Gastrocnemius medialis (tissue), 4 donors: Measurements from ENCODE around the gene CLSTN1. TPM values are rescaled to one million over a fixed set of nuclear protein-coding genes. Genes with fewer than 3 reads are reported as not detected.

ENCODE experiments used
- ATAC-seq, 2 donors: fragments of 150-250 bp; one replicate each; pipeline ENCODE4 v1.9.1; 2016
- DNase-seq, 2 donors: peaks; one replicate each; pipeline ENCODE4 v3.0.0-alpha.2; 2019
- H3K27ac ChIP-seq, 4 donors: fragments of 200-600 bp; sonication (generic); 1 replicate in 1 of 4; 2 replicates in 3 of 4; pipeline ENCODE4 v1.5.1; 2016 to 2018; ENCODE audit warnings: mild to moderate bottlenecking in 2 of 4, moderate library complexity in 1 of 4
- H3K27me3 ChIP-seq, 3 donors: fragments of 200-600 bp; sonication (generic) in 2 of 3; 1 replicate in 1 of 3; 2 replicates in 2 of 3; pipeline versions ENCODE4 v1.5.1 to v1.6.0; 2016 to 2019; ENCODE audit warnings: mild to moderate bottlenecking in 1 of 3, moderate library complexity in 1 of 3
- H3K36me3 ChIP-seq, 2 donors: fragments of 200-600 bp; sonication (generic) in 1 of 2; one replicate each; pipeline ENCODE4 v1.5.1; 2017 to 2018
- H3K4me1 ChIP-seq, 2 donors: fragments of 200-600 bp; sonication (generic) in 1 of 2; one replicate each; pipeline ENCODE4 v1.5.1; 2016 to 2017; ENCODE audit warnings: mild to moderate bottlenecking in 2 of 2
- H3K4me3 ChIP-seq, 4 donors: fragments of 200-600 bp; sonication (generic) in 3 of 4; 1 replicate in 1 of 4; 2 replicates in 3 of 4; pipeline ENCODE4 v1.5.1; 2016 to 2019; ENCODE audit warnings: mild to moderate bottlenecking in 2 of 4
- H3K9me3 ChIP-seq, 3 donors: fragments of 200-600 bp; sonication (generic) in 2 of 3; 1 replicate in 1 of 3; 2 replicates in 2 of 3; pipeline ENCODE4 v1.5.1; 2016 to 2019
- CTCF ChIP-seq, 5 experiments: fragments of 450-650 bp in 3 of 5; fragments of 200-600 bp in 2 of 5; sonication (generic) in 2 of 5; IDR thresholded peaks in 4 of 5; conservative IDR thresholded peaks in 1 of 5; 1 replicate in 4 of 5; 2 replicates in 1 of 5; pipeline ENCODE4 v1.5.1; 2016 to 2019; ENCODE audit warnings: antibody characterized with exemption in 5 of 5, mild to moderate bottlenecking in 3 of 5, moderate library complexity in 3 of 5
- POLR2A ChIP-seq, 2 donors: fragments of 450-650 bp; IDR thresholded peaks; one replicate each; pipeline ENCODE4 v1.6.1; 2017; ENCODE audit warnings: antibody characterized with exemption in 2 of 2, mild to moderate bottlenecking in 2 of 2, moderate library complexity in 2 of 2
- in situ Hi-C, 4 donors: fragments of 200-750 bp; cut with MboI; loops; one replicate each; pipeline versions ENCODE4 v1.15.0 to v1.8.0; 2017; ENCODE audit warnings: low sequenced_read_pairs in 4 of 4
- intact Hi-C: fragments of 100-400 bp; cut with DNase I; formaldehyde crosslinking; loops from one replicate; pipeline ENCODE4 v1.15.1; 2023; ENCODE audit warnings: low total_unique reads
- total RNA-seq, 4 donors: library from RNA; depleted of rRNA; stranded (reverse); fragments of >200 nt; gene quantifications; one replicate each; pipeline versions ENCODE4 v1.1.0 to v1.2.3, GENCODE V29; 2016

The CLSTN1 gene
- total RNA-seq, 4 donors from 2014 or later = 8.5 to 25.7 (median 22.0) TPM

- no peaks in the 10 kb centered on the region for H3K9me3 ChIP-seq
- TF ChIP-seq CTCF (IDR thresholded peaks at IDR 0.05 in 4 of 5, conservative IDR thresholded peaks at IDR 0.05 in 1 of 5) (peak; percentile 89 to 99 (median 98)), POLR2A (IDR thresholded peaks at IDR 0.05) (no peak)
- H3K27ac ChIP-seq = no peak overlapping the region
- H3K36me3 ChIP-seq = no peaks in the 10 kb centered on the region
- H3K4me1 ChIP-seq = peaks cover 9 to 16% of the 10 kb centered on the region in 2 donors
- peak; percentile 36 to 76 for DNase-seq
- no peaks in the 10 kb centered on the region for H3K27me3 ChIP-seq
- intact Hi-C loops = loop anchor here (1.0 to 5.0 kb wide), 4 partner anchors 43 to 240 kb away; no protein-coding TSS in a partner anchor
- in situ Hi-C loops = loop anchor here (5.0 to 10.0 kb wide), 5 partner anchors 80 to 240 kb away; no protein-coding TSS in a partner anchor
- no peak overlapping the region for H3K4me3 ChIP-seq
- peak; percentile 71 to 85 for ATAC-seq
Measured at GRCh38 chr1:9867408-9868243, 43.9 kb upstream of the CLSTN1 start.

GRCh38 chr1:9866836-9867235 lies 43.1 kb upstream of the CLSTN1 start:
- ATAC-seq (no peak), DNase-seq (no peak)
- no peak for TF ChIP-seq CTCF (IDR thresholded peaks at IDR 0.05 in 4 of 5, conservative IDR thresholded peaks at IDR 0.05 in 1 of 5)
- TF ChIP-seq POLR2A (IDR thresholded peaks at IDR 0.05) = no peak
- Histone ChIP-seq H3K4me3 (no peak overlapping the region), H3K36me3 (no peaks in the 10 kb centered on the region), H3K9me3 (no peaks in the 10 kb centered on the region), H3K27ac (no peak overlapping the region), H3K27me3 (no peaks in the 10 kb centered on the region), H3K4me1 (peaks cover 3 to 8% of the 10 kb centered on the region in 2 donors)
- intact Hi-C loops = loop anchor here (1.0 to 5.0 kb wide), 4 partner anchors 42 to 240 kb away; no protein-coding TSS in a partner anchor
- in situ Hi-C loops = loop anchor here (5.0 to 10.0 kb wide), 5 partner anchors 80 to 240 kb away; no protein-coding TSS in a partner anchor

GRCh38 chr1:9865724-9866123 lies 42.0 kb upstream of the CLSTN1 start:
- no peaks in the 10 kb centered on the region for H3K9me3 ChIP-seq
- no peak overlapping the region for H3K27ac ChIP-seq
- no peaks in the 10 kb centered on the region for H3K27me3 ChIP-seq
- ATAC-seq (no peak), DNase-seq (no peak)
- intact Hi-C loops = loop anchor here (2.0 to 5.0 kb wide), 2 partner anchors 41 to 143 kb away; no protein-coding TSS in a partner anchor
- TF ChIP-seq POLR2A (IDR thresholded peaks at IDR 0.05) = no peak
- no peak for TF ChIP-seq CTCF (IDR thresholded peaks at IDR 0.05 in 4 of 5, conservative IDR thresholded peaks at IDR 0.05 in 1 of 5)
- peaks cover 3 to 8% of the 10 kb centered on the region in 2 donors for H3K4me1 ChIP-seq
- in situ Hi-C loops = loop anchor here (5.0 to 10.0 kb wide), 5 partner anchors 78 to 238 kb away; no protein-coding TSS in a partner anchor
- no peak overlapping the region for H3K4me3 ChIP-seq
- no peaks in the 10 kb centered on the region for H3K36me3 ChIP-seq

- peaks cover 3 to 8% of the 10 kb centered on the region in 2 donors for H3K4me1 ChIP-seq
- H3K27me3 ChIP-seq = no peaks in the 10 kb centered on the region
- DNase-seq (no peak), ATAC-seq (no peak)
- peak overlapping the region in 1 of 4 donors; percentile 31 for H3K27ac ChIP-seq
- in situ Hi-C loops = loop anchor here in 3 of 4 donors (10.0 kb wide), 2 partner anchors 79 to 229 kb away; no protein-coding TSS in a partner anchor
- H3K36me3 ChIP-seq = no peaks in the 10 kb centered on the region
- TF ChIP-seq POLR2A (IDR thresholded peaks at IDR 0.05) (no peak), CTCF (IDR thresholded peaks at IDR 0.05 in 4 of 5, conservative IDR thresholded peaks at IDR 0.05 in 1 of 5) (no peak)
- intact Hi-C loops = no loop called here
- H3K4me3 ChIP-seq = no peak overlapping the region
- no peaks in the 10 kb centered on the region for H3K9me3 ChIP-seq
Measured at GRCh38 chr1:9863371-9863770, 39.6 kb upstream of the CLSTN1 start.
